Measurements from ENCODE around the gene BLOC1S4. TPM values are rescaled to one million over a fixed set of nuclear protein-coding genes. Genes with fewer than 3 reads are reported as not detected.

Gene BLOC1S4
- total RNA-seq, 1 experiment from 2014 or later = 10.7 TPM

DNA sequence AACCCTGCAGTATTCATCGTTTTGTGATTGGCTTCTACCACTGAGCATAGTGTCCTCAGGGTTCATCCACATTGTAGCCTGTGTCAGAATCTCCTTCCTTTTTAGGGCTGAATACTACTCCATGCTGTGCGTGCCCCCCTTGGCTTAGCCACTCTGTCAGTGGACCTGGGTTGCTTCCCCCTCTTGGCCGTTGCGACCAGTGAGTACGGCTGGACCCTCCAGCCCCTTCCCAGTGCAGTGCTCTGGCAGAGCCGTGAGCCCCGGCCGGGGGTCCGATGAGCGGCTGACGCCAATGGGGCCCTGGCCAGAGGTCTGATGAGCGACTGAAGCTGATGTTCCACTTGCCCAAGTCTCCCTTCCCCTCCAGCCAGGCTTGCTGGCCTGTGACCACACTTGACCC, 6.9 kb downstream of the BLOC1S4 start:
- intact Hi-C loops (cut with micrococcal nuclease; ENCODE audit: unreplicated experiment) = no loop called here
- Histone ChIP-seq H3K4me1 (ENCODE audit: control insufficient read depth, insufficient read depth, low read length) (peaks cover 8% of the 10 kb centered on the region; the same call in 1 of the 2 replicates), H3K27ac (ENCODE audit: low read length) (no peak overlapping the region), H3K27me3 (ENCODE audit: control insufficient read depth, insufficient read depth, low read length) (no peaks in the 10 kb centered on the region), H3K4me3 (ENCODE audit: low read depth in 2 of 2, low read length in 2 of 2) (no peak overlapping the region), H3K36me3 (ENCODE audit: control insufficient read depth, insufficient read depth, low read length) (no peaks in the 10 kb centered on the region), H3K9me3 (ENCODE audit: control insufficient read depth, insufficient read depth, low read depth, low read length) (no peaks in the 10 kb centered on the region)
- DNase-seq (ENCODE audit: low read depth, low spot score) = no peak
- POLR2A ChIA-PET = interaction anchor here (0.6 kb wide), 1 partner anchor 426 kb away, joined by 3 read pairs; no protein-coding TSS in a partner anchor
- in situ Hi-C loops (cut with HindIII; ENCODE audit: low pct_unique_long_range_greater_than_20kb, low sequenced_read_pairs) = no loop called here
- no peak for ATAC-seq
- TF ChIP-seq POLR2AphosphoS5 (IDR thresholded peaks at IDR 0.05; ENCODE audit: low read depth, low read length) (no peak), TCF7L2 (IDR thresholded peaks at IDR 0.05; ENCODE audit: low read depth, low read length) (no peak), SIN3A (IDR thresholded peaks at IDR 0.05; ENCODE audit: borderline replicate concordance, insufficient read depth, low read depth, low read length) (no peak)
- TF ChIP-seq, protein P1, sequence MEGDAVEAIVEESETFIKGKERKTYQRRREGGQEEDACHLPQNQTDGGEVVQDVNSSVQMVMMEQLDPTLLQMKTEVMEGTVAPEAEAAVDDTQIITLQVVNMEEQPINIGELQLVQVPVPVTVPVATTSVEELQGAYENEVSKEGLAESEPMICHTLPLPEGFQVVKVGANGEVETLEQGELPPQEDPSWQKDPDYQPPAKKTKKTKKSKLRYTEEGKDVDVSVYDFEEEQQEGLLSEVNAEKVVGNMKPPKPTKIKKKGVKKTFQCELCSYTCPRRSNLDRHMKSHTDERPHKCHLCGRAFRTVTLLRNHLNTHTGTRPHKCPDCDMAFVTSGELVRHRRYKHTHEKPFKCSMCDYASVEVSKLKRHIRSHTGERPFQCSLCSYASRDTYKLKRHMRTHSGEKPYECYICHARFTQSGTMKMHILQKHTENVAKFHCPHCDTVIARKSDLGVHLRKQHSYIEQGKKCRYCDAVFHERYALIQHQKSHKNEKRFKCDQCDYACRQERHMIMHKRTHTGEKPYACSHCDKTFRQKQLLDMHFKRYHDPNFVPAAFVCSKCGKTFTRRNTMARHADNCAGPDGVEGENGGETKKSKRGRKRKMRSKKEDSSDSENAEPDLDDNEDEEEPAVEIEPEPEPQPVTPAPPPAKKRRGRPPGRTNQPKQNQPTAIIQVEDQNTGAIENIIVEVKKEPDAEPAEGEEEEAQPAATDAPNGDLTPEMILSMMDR (IDR thresholded peaks at IDR 0.05) = no peak
- TF ChIP-seq, protein P2, sequence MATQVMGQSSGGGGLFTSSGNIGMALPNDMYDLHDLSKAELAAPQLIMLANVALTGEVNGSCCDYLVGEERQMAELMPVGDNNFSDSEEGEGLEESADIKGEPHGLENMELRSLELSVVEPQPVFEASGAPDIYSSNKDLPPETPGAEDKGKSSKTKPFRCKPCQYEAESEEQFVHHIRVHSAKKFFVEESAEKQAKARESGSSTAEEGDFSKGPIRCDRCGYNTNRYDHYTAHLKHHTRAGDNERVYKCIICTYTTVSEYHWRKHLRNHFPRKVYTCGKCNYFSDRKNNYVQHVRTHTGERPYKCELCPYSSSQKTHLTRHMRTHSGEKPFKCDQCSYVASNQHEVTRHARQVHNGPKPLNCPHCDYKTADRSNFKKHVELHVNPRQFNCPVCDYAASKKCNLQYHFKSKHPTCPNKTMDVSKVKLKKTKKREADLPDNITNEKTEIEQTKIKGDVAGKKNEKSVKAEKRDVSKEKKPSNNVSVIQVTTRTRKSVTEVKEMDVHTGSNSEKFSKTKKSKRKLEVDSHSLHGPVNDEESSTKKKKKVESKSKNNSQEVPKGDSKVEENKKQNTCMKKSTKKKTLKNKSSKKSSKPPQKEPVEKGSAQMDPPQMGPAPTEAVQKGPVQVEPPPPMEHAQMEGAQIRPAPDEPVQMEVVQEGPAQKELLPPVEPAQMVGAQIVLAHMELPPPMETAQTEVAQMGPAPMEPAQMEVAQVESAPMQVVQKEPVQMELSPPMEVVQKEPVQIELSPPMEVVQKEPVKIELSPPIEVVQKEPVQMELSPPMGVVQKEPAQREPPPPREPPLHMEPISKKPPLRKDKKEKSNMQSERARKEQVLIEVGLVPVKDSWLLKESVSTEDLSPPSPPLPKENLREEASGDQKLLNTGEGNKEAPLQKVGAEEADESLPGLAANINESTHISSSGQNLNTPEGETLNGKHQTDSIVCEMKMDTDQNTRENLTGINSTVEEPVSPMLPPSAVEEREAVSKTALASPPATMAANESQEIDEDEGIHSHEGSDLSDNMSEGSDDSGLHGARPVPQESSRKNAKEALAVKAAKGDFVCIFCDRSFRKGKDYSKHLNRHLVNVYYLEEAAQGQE (IDR thresholded peaks at IDR 0.05; ENCODE audit: insufficient read depth in 1 of 2, low read depth in 2 of 2, low read length in 1 of 2) = no peak
- no TSS peak for BruUV-seq (replicated peaks)
- CTCF ChIA-PET = no interaction called here

DNA sequence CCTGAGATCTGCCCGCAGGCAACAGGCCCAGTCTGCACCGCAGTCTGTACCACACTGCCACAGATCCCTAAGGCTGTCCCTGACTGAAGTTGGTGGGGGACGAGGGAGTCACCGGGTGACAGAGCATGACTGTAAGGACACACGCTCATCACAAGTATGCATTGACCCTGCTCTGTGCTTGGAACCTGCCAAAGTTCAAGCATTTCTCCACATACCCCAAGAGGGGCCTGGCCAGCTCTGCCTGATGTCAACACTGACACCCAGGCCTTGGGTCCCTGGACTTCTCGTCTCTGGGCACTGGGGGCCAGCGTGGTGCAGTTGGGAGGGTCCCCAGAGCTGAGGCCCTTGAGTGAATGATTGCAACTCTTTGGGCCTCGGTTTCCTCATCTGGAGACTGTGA, 7.9 kb downstream of the BLOC1S4 start:
- CTCF ChIA-PET = no interaction called here
- in situ Hi-C loops (cut with HindIII; ENCODE audit: low pct_unique_long_range_greater_than_20kb, low sequenced_read_pairs) = no loop called here
- H3K9me3 ChIP-seq (ENCODE audit: control insufficient read depth, insufficient read depth, low read depth, low read length) = no peaks in the 10 kb centered on the region
- intact Hi-C loops (cut with micrococcal nuclease; ENCODE audit: unreplicated experiment) = no loop called here
- ATAC-seq (no peak), DNase-seq (ENCODE audit: low read depth, low spot score) (no peak)
- BruUV-seq (replicated peaks) = no TSS peak
- H3K4me3 ChIP-seq (ENCODE audit: low read depth in 2 of 2, low read length in 2 of 2) = no peak overlapping the region
- POLR2A ChIA-PET = no interaction called here
- H3K27ac ChIP-seq (ENCODE audit: low read length) = no peak overlapping the region
- no peaks in the 10 kb centered on the region for H3K36me3 ChIP-seq (ENCODE audit: control insufficient read depth, insufficient read depth, low read length)
- H3K4me1 ChIP-seq (ENCODE audit: control insufficient read depth, insufficient read depth, low read length) = peaks cover 4% of the 10 kb centered on the region; the same call in 1 of the 2 replicates
- TF ChIP-seq TCF7L2 (IDR thresholded peaks at IDR 0.05; ENCODE audit: low read depth, low read length) (no peak), SIN3A (IDR thresholded peaks at IDR 0.05; ENCODE audit: borderline replicate concordance, insufficient read depth, low read depth, low read length) (no peak), POLR2AphosphoS5 (IDR thresholded peaks at IDR 0.05; ENCODE audit: low read depth, low read length) (no peak)
- TF ChIP-seq, protein P2 (IDR thresholded peaks at IDR 0.05; ENCODE audit: insufficient read depth in 1 of 2, low read depth in 2 of 2, low read length in 1 of 2) = no peak
- TF ChIP-seq, protein P1 (IDR thresholded peaks at IDR 0.05) = no peak
- no peaks in the 10 kb centered on the region for H3K27me3 ChIP-seq (ENCODE audit: control insufficient read depth, insufficient read depth, low read length)

Data from Panc1 (cell line).